Caco-2 (cell line): ENCODE measurements around the gene PPP4R1. TPM values are rescaled to one million over a fixed set of nuclear protein-coding genes. Genes with fewer than 3 reads are reported as not detected.
"Not testable (repeated sequence)": the region's sequence is repeated elsewhere in the genome, so short reads cannot be mapped to it uniquely, and the experiment has no call there.

Experiments
- BruUV-seq: library from RNA; stranded (reverse); fragments of 400-500 nt; replicated peaks from 2 replicates; lab custom pipeline; 2021; lab: Mats Ljungman, UMichigan
- CTCF ChIA-PET: fragments of 300-600 bp; sonication (Branson Sonifier 250); formaldehyde crosslinking; loops from one replicate; lab custom pipeline; 2022; ENCODE audit warnings: antibody characterized with exemption; lab: Charles Lee
- POLR2A ChIA-PET: fragments of 300-600 bp; sonication (Branson Sonifier 250); formaldehyde crosslinking; loops from one replicate; lab custom pipeline; 2022; ENCODE audit warnings: antibody characterized with exemption; lab: Charles Lee
- DNase-seq, 2 experiments: peaks; one replicate each; pipeline versions ENCODE4 v3.0.0 to v3.0.0-alpha.2; 2020 to 2022
- H3K27me3 ChIP-seq: replicated peaks from 2 replicates; pipeline ENCODE4 v1.6.0; 2011; ENCODE audit warnings: low read length; ENCODE audit not compliant: control insufficient read depth, insufficient read depth
- H3K36me3 ChIP-seq: 2 replicates; pipeline ENCODE4 v1.5.1; 2011; ENCODE audit warnings: low read length; ENCODE audit not compliant: control insufficient read depth, insufficient read depth
- H3K4me1 ChIP-seq: fragments of 250-450 bp; sonication (Bioruptor Pico); 2 replicates; pipeline ENCODE4 v1.5.1; 2020; ENCODE audit warnings: mild to moderate bottlenecking
- H3K4me3 ChIP-seq: 2 replicates; pipeline ENCODE4 v1.5.1; 2011; ENCODE audit warnings: low read depth, mild to moderate bottlenecking, control low read depth, low read length
- H3K9me3 ChIP-seq: fragments of 250-450 bp; sonication (Bioruptor Pico); 2 replicates; pipeline ENCODE4 v1.5.1; 2020; ENCODE audit warnings: mild to moderate bottlenecking, moderate library complexity
- H3K27ac Mint-ChIP-seq: one replicate; pipeline ENCODE4 v1.8.0; 2022; ENCODE audit warnings: mixed read lengths; ENCODE audit not compliant: unreplicated experiment
- H3K27me3 Mint-ChIP-seq: one replicate; pipeline ENCODE4 v1.8.0; 2022; ENCODE audit warnings: mixed read lengths; ENCODE audit not compliant: insufficient read depth, unreplicated experiment
- H3K36me3 Mint-ChIP-seq: one replicate; pipeline ENCODE4 v1.8.0; 2022; ENCODE audit warnings: mild to moderate bottlenecking, mixed read lengths; ENCODE audit not compliant: insufficient read depth, unreplicated experiment
- H3K4me1 Mint-ChIP-seq: one replicate; pipeline ENCODE4 v1.8.0; 2022; ENCODE audit warnings: low read depth, mixed read lengths; ENCODE audit not compliant: unreplicated experiment
- H3K4me3 Mint-ChIP-seq: one replicate; pipeline ENCODE4 v1.8.0; 2022; ENCODE audit warnings: mild to moderate bottlenecking, moderate library complexity, mixed read lengths; ENCODE audit not compliant: unreplicated experiment
- H3K9me3 Mint-ChIP-seq: one replicate; pipeline ENCODE4 v1.8.0; 2022; ENCODE audit warnings: mixed read lengths; ENCODE audit not compliant: unreplicated experiment
- intact Hi-C: fragments of 100-400 bp; cut with micrococcal nuclease; formaldehyde crosslinking; loops from one replicate; pipeline ENCODE4 v1.10.0; 2022; ENCODE audit not compliant: unreplicated experiment
- total RNA-seq: library from RNA; stranded (reverse); gene quantifications from 2 replicates; pipeline ENCODE4 v1.2.3, GENCODE V29; 2022
- TF ChIP-seq, protein P1 (sequence below), 2 experiments: fragments of 200-600 bp in 1 of 2; IDR thresholded peaks; 1 replicate in 1 of 2; 2 replicates in 1 of 2; pipeline versions ENCODE4 v1.5.1 to v1.8.0; 2011 to 2022; ENCODE audit warnings: antibody characterized with exemption in 1 of 2, control low read depth in 1 of 2, inconsistent platforms in 1 of 2, low read depth in 1 of 2, low read length in 1 of 2, mild to moderate bottlenecking in 1 of 2, moderate library complexity in 1 of 2; ENCODE audit not compliant: insufficient read depth in 1 of 2, severe bottlenecking in 1 of 2, unreplicated experiment in 1 of 2

Gene PPP4R1
- total RNA-seq, 1 experiment from 2014 or later: 96.6 TPM

DNA sequence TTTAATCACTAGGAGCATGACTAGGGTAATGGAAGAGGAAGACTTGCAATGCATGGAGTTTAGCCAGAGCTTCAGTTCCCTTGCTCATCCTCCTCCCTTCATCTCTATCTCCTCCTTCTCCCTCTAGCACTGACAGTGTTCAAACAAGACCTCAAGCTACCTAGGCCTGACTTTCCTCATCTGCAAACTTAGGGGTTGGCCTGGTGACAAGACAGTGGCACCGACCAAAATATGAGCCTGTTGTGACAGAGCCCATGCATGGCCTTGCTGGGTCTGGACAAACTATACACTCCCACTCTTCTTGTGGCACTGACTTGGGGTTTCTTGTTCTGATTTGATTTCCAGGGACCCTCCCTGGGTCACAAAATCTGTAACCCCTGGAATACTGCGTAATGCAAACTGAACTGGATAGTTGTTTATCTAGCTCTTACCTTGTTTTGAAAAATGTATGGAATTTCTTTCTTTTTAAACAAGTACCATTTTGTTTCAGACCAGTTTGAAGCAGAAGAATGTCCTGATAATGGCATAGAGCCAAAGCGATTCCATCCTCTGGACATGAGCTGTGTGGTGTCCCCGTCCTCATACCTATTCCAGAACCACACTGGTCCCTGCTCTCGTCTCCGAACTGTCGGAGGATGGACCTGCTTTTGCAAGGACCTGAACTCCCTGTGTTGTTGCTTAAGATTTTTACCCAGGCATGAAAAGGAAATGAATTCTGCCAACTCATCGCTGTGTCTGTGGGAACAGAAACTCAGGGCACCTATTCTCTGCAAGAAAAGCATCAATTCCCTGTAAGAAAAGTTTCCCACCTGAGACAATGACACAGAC, 33.4 kb upstream of the PPP4R1 start:
- no peaks in the 10 kb centered on the region for H3K27me3 ChIP-seq
- Mint-ChIP-seq H3K4me3 (no peak overlapping the region), H3K36me3 (no peaks in the 10 kb centered on the region), H3K4me1 (peaks cover 17% of the 10 kb centered on the region), H3K9me3 (no peaks in the 10 kb centered on the region), H3K27me3 (no peaks in the 10 kb centered on the region), H3K27ac (peak overlapping the region; percentile 61)
- TF ChIP-seq, protein P1, sequence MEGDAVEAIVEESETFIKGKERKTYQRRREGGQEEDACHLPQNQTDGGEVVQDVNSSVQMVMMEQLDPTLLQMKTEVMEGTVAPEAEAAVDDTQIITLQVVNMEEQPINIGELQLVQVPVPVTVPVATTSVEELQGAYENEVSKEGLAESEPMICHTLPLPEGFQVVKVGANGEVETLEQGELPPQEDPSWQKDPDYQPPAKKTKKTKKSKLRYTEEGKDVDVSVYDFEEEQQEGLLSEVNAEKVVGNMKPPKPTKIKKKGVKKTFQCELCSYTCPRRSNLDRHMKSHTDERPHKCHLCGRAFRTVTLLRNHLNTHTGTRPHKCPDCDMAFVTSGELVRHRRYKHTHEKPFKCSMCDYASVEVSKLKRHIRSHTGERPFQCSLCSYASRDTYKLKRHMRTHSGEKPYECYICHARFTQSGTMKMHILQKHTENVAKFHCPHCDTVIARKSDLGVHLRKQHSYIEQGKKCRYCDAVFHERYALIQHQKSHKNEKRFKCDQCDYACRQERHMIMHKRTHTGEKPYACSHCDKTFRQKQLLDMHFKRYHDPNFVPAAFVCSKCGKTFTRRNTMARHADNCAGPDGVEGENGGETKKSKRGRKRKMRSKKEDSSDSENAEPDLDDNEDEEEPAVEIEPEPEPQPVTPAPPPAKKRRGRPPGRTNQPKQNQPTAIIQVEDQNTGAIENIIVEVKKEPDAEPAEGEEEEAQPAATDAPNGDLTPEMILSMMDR (IDR thresholded peaks at IDR 0.05; ENCODE audit: insufficient read depth in 1 of 2, low read depth in 1 of 2, low read length in 1 of 2, severe bottlenecking in 1 of 2, unreplicated experiment in 1 of 2): no peak
- DNase-seq: peak in 1 of 2 experiments; percentile 20
- intact Hi-C loops: loop anchor here (1.0 kb wide), 1 partner anchor 26 kb away; no protein-coding TSS in a partner anchor
- BruUV-seq: no TSS peak
- no peaks in the 10 kb centered on the region for H3K36me3 ChIP-seq
- POLR2A ChIA-PET: interaction anchor here (0.6 kb wide), 1 partner anchor 26 kb away, joined by 3 read pairs; no protein-coding TSS in a partner anchor
- CTCF ChIA-PET: no interaction called here
- H3K4me1 ChIP-seq: peaks cover 34% of the 10 kb centered on the region
- H3K4me3 ChIP-seq: no peak overlapping the region
- H3K9me3 ChIP-seq: no peaks in the 10 kb centered on the region

DNA sequence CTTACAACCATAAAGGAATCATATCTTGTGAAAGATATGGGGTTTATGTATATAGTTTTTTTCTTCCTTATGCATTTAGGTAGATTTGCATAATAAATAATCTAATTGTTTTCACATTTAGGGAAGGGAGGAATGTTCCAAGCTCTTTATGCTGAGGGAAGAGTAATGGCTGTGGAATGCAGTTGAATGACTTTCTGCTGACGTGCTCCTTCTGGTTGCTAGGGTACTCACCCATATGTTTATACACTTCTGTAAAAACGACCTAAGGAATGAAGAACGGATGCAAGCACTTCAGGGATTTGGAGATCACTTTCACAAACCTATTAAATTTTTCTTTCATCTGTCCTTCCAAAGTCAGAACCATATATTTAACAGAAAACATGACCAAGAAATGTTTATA, 29.2 kb upstream of the PPP4R1 start:
- POLR2A ChIA-PET: interaction anchor here (0.6 kb wide), 1 partner anchor 309 kb away, joined by 3 read pairs; the partner anchor contains the start of gene TWSG1
- CTCF ChIA-PET: interaction anchor here (0.6 to 0.8 kb wide), 2 partner anchors 18 to 35 kb away, joined by 3 read pairs; no protein-coding TSS in a partner anchor
- Mint-ChIP-seq H3K9me3 (peaks cover 10% of the 10 kb centered on the region), H3K4me1 (peaks cover 14% of the 10 kb centered on the region), H3K4me3 (no peak overlapping the region), H3K27me3 (no peaks in the 10 kb centered on the region), H3K27ac (peak overlapping the region; percentile 90), H3K36me3 (no peaks in the 10 kb centered on the region)
- TF ChIP-seq, protein P1 (IDR thresholded peaks at IDR 0.05; ENCODE audit: insufficient read depth in 1 of 2, low read depth in 1 of 2, low read length in 1 of 2, severe bottlenecking in 1 of 2, unreplicated experiment in 1 of 2): no peak
- Histone ChIP-seq H3K36me3 (no peaks in the 10 kb centered on the region), H3K9me3 (no peaks in the 10 kb centered on the region), H3K27me3 (no peaks in the 10 kb centered on the region), H3K4me3 (no peak overlapping the region), H3K4me1 (peaks cover 39% of the 10 kb centered on the region)
- intact Hi-C loops: loop anchor here (1.0 kb wide), 1 partner anchor 30 kb away; no protein-coding TSS in a partner anchor
- DNase-seq: peak; percentile 76 to 83
- BruUV-seq: no TSS peak

DNA sequence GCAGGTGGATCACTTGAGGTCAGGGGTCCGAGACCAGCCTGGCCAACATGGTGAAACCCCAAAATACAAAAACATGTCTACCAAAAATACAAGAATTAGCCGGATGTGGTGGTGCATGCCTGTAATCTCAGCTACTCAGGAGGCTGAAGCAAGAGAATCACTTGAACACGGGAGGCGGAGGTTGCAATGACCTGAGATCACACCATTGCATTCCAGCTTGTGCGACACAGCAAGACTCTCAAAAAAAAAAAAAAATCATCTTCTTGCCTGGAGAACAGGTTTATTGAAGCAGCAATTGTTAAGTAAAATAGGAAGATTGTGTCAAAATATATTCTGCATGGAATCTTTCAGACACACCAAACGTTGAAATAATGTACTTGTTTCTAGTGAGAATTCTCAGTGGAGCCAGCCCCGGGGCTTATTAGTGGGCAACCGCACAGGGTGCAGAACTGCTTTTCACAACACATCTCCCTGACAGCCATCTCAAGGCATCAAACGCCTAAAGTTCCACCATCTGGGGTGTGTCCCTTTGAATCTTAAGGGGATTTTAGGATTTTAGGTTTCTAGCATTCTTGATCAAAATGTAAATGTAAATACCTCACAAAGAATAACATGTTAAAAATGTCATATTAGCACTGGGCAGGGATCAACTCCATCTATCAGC, 28.6 kb upstream of the PPP4R1 start:
- intact Hi-C loops: loop anchor here (1.0 kb wide), 1 partner anchor 30 kb away; no protein-coding TSS in a partner anchor
- peaks cover 8% of the 10 kb centered on the region for H3K4me1 Mint-ChIP-seq
- no TSS peak for BruUV-seq
- H3K9me3 ChIP-seq: no peaks in the 10 kb centered on the region
- H3K4me3 Mint-ChIP-seq: no peak overlapping the region
- TF ChIP-seq, protein P1 (IDR thresholded peaks at IDR 0.05; ENCODE audit: insufficient read depth in 1 of 2, low read depth in 1 of 2, low read length in 1 of 2, severe bottlenecking in 1 of 2, unreplicated experiment in 1 of 2): no peak
- H3K36me3 ChIP-seq: no peaks in the 10 kb centered on the region
- peak overlapping the region; percentile 90 for H3K27ac Mint-ChIP-seq
- no peaks in the 10 kb centered on the region for H3K36me3 Mint-ChIP-seq
- peak in 1 of 2 experiments; percentile 20 for DNase-seq
- no peak overlapping the region for H3K4me3 ChIP-seq
- H3K4me1 ChIP-seq: peaks cover 33% of the 10 kb centered on the region
- no peaks in the 10 kb centered on the region for H3K27me3 Mint-ChIP-seq
- POLR2A ChIA-PET: interaction anchor here (0.6 kb wide), 1 partner anchor 308 kb away, joined by 3 read pairs; the partner anchor contains the start of gene TWSG1
- no peaks in the 10 kb centered on the region for H3K27me3 ChIP-seq
- peaks cover 10% of the 10 kb centered on the region for H3K9me3 Mint-ChIP-seq
- CTCF ChIA-PET: interaction anchor here (0.6 to 0.8 kb wide), 2 partner anchors 18 to 35 kb away, joined by 3 read pairs; no protein-coding TSS in a partner anchor

DNA sequence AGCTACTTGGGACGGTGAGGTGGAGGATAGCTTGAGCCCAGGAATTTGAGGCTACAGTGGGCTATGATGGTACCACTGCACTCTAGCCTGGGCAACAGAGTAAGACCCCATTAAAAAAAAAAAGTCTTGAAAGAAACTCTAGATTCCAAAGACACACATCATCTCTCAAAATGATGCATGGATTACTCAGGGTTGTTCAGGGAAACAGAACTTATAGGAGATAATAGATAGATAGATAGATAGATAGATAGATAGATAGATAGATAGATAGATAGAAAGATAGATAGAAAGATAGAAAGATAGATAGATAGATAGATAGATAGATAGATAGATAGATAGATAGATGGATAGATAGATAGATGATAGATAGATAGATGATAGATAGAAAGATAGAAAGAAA, 26.7 kb upstream of the PPP4R1 start:
- peak overlapping the region; percentile 90 for H3K27ac Mint-ChIP-seq
- POLR2A ChIA-PET: not testable (repeated sequence)

More for the DNA sequence above, 26.7 kb upstream of the PPP4R1 start:
- H3K9me3 ChIP-seq, H3K36me3 ChIP-seq, H3K4me3 Mint-ChIP-seq, H3K4me1 Mint-ChIP-seq, intact Hi-C loops, H3K4me3 ChIP-seq, BruUV-seq, CTCF ChIA-PET, DNase-seq, H3K36me3 Mint-ChIP-seq, H3K27me3 Mint-ChIP-seq, H3K27me3 ChIP-seq: not testable (repeated sequence)
- H3K9me3 Mint-ChIP-seq: peaks cover 15% of the 10 kb centered on the region
- H3K4me1 ChIP-seq: peaks cover 24% of the 10 kb centered on the region
